Activated naive CD4-positive, alpha-beta T cell treated with anti-CD3 and anti-CD28 coated beads, Interleukin-2, amount 50 U/mL, for 16 hours (primary cell): Measurements from ENCODE around the gene PLAAT4.
A peak's percentile ranks its signal among the peaks of the same experiment; 100 is the strongest.
"Not testable (repeated sequence)": the region's sequence is repeated elsewhere in the genome, so short reads cannot be mapped to it uniquely, and the experiment has no call there.

ENCODE experiments used
- DNase-seq: peaks from one replicate; pipeline ENCODE4 v3.0.0-alpha.2; 2020

The PLAAT4 gene

DNA sequence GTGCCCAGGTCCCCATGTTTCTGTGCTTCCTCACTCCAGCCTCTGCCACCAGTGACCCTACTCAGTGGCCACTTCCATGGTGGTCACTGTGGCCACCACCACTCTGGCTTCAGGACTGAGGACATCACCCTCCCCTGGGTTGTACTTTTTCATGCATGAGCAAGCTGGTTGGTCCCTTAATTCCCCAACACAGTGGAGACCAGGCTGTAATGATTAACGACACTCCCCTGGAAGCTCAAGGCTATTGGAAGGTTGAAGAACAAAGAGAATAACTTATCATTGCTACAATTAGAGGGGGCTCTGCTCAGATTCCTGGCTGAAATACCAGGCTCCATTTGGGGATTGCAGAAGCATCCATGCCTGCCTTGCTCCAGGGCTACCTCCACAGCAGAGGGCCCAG, 10.5 kb downstream of the PLAAT4 start:
- no peak for DNase-seq

DNA sequence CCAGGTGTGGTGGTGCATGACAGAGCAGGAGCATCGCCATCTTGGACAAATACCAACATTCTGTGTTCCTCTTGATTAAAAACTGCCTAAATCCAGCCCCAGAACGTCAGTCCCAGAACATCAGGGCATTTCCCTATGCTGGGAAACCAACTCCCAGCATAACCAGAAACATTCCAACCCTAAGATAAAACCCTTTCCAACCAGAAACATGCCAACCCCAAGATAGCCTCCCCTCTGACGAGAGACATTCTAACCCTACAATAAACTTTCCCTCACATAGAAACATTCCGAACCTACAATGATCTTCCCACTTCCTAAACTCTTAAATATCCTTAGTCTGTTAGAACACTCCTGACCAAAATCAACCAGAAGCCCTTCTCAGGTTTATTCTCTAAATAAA, 11.6 kb downstream of the PLAAT4 start:
- no peak for DNase-seq

DNA sequence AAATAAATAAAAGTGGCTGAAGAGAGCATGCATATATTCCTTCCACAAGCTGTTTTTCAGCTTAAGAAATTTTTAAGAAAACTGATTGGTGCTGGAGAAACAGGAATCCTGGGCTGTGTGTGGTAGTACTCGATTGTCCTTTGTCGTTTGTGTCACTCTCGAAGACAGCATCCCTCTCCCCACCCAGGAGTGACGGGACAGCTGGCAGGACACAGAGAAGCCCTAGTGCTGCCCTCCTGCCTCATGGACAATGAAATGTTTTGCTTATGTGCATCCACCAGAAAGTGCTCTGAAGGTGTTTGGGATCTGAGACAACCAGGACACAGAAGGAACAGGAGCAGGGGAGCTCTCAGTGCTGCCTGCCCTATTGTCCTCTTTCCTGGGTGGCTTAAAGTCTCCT, 12.8 kb downstream of the PLAAT4 start:
- DNase-seq = no peak

DNA sequence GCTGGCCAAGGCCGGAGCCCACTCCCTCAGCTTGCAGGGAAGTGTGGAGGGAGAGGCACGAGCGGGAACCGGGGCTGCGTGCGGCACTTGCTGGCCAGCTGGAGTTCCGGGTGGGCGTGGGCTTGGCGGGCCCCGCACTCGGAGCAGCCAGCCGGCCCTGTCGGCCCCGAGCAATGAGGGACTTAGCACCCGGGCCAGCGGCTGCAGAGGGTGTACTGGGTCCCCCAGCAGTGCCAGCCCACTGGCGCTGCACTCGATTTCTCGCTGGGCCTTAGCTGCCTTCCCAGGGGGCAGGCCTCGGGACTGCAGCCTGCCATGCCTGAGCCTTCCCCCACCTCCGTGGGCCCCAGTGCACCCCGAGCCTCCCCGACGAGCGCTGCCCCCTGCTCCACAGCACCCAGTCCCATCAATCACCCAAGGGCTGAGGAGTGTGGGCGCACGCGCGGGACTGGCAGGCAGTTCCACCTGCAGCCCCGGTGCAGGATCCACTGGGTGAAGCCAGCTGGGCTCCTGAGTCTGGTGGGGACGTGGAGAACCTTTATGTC, 13.6 kb downstream of the PLAAT4 start:
- DNase-seq = not testable (repeated sequence)

DNA sequence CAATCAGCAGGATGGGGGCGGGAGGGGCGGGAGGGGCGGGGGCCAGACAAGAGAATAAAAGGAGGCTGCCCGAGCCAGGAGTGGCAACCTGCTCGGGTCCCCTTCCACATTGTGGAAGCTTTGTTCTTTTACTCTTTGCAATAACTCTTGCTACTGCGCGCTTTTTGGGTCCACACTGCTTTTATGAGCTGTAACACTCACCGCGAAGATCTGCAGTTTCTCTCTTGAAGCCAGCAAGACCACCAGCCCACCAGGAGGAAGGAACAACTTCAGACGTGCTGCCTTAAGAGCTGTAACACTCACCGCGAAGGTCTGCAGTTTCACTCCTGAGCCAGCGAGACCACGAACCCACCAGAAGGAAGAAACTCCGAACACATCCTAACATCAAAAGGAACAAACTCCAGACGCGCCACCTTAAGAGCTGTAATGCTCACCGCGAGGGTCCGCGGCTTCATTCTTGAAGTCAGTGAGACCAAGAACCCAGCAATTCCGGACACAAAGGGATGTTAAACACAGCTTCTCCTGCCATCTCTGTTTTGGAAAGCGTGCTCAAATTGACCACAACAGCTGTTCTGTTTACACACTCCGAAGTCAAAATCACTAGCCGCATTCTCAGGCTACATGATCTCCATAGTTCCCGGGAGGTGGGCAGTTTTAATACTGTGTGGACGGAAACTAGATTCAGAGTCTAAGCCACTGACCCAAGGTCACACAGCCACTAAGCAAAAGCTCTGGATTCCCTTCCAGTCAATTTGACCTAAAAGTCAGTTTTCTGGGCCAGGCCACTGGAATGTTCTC, 14.7 kb downstream of the PLAAT4 start:
- DNase-seq = no peak

DNA sequence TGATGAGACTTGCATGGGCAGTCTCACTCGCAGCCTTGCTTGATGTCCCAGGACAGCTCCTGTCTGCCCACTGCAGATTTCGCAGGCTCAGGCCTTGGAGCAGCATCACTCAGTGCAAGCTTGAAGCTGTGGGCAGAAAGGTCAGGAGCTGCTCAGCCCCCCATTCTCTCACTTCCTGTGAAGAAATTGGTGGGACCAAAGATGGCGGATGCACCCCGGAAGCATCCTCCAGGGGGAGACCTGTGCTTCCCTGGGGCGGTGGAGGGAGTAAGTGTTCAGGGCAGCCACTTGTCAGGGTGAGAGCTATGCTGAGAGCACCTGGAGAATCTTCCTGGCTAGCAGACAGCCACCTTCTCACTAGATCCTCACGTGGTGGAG, 15.3 kb downstream of the PLAAT4 start:
- no peak for DNase-seq

DNA sequence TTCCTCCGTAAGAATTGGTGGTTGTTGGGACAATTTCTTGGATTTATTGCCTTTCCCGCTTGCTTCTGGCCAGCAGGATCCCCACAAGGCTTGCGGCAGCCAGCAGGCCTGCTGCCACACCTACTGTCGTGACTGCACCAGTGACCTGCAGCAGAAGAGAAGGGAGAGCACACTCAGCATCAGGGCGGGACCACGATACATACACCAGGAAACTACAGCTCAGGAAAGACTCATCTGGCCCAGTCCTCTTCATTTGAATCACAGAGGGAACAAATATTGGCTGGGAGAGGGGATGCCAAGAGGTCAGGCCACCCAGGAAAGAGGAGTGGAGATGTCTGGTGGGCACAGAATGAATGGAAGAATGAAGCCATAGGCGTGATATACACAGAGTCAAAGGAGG, 16.3 kb downstream of the PLAAT4 start:
- DNase-seq = no peak

DNA sequence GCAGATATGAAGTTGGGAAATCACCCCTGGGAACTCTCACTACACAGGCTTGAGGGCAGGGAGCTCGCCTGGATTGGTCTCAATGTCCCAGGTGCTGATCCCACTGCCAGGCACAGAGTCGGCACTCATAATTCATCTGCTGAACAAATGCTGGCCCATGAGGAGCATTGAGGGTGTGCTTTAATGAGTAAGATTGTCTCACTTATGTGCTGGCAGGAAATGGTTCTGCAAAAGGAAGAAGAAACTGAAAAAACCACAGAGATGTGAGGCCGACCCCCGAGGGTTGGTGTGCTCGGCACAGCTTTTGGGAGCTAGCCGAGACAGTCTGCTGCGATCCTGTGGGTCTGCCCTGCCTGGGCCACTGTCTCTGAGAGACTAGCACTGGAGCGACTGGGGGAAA, 17.2 kb downstream of the PLAAT4 start:
- DNase-seq = peak; percentile 45

DNA sequence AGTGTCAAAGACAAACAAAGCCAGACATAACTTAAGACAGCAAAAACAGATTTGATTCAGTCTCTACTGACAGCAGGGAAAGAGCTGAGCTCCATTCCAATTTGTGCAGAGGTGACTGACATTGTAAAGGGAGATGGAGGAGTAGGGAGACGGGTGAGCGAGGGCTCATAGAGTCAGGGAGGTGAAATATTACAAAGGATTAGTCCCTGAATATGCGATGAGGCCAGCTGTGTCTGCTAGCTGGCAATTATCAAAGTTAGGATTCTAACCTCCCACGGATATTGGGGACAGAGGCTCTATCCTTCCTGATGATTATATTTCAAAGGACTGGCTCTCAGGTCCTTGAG, 18.2 kb downstream of the PLAAT4 start:
- no peak for DNase-seq

DNA sequence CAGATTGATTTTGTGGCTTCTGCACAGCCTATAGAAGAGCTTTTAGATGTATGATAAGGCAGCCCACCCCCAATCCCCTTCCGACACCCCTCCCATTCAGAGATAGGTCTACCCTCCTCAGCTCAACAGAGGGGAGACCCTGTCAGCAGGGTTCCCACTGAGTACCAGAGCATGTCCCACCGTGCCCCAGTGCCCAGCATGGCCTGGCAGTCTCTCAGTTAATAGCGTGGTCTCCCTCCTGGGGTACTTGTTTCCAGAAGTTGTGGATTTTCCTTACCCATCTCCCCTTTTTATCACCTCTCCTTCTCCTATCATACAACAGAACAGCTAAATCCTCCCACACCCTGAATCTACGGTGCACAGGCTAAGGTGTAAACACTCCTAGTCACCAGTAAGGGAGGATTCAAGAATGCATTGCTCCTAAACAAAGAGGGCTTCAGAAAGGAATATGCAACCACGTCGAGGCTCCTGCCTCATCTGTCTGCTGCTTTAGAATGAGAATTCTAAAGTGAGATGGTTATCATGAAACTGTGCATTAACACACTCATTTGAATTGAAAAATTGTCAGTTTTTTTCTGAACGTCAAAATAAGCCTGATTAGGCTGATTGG, 19.9 kb downstream of the PLAAT4 start:
- no peak for DNase-seq

DNA sequence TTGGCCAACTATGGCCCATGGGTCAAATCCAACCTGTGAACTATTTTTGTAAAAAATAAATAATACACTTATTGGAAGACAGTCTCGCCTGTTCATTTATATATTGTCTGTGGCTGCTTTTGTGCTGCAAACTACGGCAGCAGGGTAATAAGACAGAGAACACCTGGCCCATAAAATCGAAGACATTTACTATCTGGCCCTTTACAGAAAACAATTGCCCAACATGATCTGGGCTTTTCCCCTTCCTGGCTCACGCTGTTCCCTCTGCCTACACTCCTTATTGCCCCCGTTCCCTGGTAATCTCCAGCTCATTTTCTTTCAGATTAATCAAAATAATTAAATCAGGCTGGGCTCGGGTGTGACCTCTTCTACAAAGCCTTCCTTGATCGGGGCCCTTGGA, 21.0 kb downstream of the PLAAT4 start:
- no peak for DNase-seq

DNA sequence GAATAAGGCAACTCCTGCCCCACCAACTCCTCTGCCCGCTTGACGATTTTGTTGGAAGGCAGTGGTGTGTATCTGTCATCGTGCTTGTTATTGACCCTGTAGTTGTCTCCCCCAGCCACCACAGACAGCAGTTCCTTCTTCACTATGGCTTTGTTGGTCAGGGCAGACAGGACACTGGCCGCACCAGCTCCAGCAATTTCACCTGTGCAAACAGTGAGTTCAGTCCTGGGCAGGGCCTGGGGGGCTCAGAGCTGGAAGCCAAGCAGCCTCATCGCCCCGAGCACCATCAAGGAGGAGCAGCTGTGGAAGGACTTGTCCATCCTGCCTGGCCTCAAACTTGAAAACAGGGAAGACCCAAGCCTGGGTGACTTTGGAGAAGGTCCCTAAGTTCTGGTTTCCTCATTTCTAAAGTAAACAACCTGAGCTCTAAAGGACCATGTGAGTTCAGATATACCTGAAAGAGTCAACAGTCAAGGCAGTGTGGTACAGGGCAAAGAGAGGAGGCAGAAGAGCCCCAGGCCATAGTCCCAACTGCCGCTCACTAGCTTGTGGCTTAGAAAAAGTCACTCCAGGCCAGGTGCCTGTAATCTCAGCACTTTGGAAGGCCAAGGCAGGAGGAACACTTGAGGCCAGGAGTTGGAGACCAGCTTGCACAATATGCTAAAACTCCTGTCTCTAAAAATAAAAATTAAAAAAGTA, 22.0 kb downstream of the PLAAT4 start:
- no peak for DNase-seq

DNA sequence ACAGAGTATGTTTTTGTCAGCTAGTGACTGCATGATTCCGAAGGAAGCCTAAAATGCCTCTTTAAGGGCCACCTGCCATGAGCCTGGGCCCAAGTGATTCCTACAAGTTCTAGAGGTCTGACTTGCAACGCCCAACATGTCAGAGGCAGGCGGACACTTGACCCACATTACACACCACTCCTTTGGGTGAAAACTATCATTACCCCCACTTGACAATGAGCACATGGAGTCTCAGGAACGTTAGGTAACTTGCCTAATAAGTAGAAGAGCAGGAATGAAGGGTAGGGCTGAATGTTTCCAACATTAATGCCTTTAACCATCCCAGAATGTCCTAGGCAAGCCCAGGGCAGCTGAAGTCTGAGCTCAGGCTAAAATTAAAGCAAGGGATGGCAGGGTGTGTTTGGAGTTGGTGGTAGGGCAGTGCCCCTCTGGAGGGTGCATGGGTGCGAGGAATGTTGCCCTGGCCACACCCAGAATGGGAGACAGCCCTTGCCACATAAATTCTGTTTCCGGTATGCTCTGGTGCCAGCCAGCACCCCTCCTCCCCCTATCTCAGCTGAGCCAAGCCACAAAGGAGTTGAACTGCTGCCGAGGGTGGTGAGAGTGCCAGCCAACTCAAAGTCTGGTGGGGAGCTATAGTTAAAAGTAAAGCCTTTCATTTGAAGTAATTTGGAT, 24.0 kb downstream of the PLAAT4 start:
- DNase-seq = no peak

DNA sequence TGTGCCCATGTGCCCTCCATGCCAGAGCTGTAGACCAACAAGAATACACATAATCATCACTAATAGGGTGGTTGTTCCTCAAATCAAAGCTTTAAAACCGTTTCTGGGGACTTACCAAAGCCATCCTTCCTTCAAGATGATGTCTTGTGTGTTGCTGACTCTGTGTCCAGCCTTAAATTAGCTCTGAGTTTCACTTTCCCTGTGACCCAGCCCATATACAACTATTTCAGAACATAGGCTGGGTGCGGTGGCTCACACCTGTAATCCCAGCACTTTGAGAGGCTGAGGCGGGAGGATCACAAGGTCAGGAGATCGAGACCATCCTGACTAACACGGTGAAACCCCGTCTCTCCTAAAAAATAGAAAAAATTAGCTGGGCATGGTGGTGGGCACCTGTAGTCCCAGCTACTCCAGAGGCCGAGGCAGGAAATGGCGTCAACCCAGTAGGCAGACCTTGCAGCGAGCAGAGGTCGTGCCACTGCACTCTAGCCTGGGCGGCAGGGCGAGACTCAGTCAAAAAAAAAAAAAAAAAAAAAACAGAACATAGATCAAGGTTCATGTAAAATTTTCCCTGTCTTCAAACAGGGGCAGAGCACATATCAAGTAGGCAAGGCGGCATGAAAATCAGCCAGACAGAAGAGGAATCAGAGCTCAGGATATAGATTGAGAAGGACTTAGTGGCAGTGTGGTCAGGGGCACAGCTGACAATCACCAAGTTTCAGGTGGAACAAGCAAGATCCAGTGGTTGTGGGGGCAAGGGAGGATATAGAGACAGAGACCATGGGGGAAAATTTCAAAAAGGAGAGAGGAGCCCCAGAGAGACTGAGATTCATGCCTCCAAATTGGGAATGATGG, 26.8 kb downstream of the PLAAT4 start, which contains the start of gene PLAAT2:
Gene PLAAT2 (minus strand): TSS at position 179 of the 855 bp plus-strand sequence. CDS start 55 bp downstream, at position 124.
- no peak for DNase-seq

DNA sequence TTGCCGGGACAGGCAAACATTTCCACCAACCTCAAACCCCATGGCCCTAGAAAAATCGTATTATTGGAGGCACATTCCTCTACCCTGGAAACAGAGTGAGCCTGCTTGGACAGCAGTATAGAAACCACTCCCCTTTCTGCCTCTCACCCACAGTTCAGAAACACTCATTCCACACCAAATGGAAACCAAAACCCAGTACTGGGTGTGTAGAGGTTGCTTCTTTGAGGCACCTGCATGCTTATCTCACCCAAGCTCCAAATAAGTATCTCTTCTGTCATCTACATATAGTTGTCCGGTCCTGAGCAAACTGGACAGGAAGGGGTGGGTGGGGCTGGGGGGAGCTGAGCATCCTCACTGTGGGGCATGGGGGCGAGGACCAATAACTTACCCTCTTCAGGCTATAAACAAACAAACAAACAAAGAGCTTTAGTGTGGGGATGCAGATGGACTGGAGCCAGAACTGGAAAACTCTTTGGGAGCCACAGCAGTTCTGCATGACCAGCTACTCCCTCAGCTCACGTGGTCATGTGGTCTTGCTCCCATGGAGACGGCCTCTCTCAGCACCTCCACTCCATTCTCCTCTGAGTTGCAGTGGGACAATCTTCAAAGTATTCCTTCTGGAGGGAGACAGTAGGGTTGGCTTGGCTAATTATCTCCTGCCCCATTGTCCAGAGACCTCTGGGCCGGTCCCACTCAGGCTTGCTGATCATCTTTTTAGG, 27.6 kb downstream of the PLAAT4 start:
- DNase-seq = no peak

DNA sequence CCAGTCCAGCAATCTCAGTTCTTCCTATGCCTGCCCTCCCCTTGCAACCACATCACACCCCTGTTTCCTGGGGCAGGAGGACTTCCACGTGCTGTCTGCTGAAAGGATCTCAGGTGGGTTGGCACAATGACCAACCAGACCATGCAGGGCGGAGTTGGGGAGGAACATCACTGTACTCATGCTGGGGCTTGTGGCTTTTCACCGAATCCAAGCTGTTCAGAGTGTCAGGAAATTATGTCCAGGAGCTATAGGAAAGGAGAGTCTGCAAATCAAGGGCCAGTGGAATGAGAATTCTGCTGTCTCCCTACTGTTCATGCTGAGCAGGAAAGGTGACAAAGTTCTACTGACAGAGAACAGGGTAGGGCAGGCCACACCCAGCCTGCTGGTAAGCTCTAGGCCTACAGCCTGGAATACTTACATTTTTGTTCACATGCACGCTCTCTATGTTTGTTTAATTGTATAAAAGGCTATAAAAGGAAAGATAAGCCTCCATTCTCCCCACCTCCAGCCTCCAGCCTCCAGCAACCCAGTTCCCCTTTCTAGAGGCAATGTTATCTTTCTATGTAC, 28.3 kb downstream of the PLAAT4 start:
- no peak for DNase-seq

DNA sequence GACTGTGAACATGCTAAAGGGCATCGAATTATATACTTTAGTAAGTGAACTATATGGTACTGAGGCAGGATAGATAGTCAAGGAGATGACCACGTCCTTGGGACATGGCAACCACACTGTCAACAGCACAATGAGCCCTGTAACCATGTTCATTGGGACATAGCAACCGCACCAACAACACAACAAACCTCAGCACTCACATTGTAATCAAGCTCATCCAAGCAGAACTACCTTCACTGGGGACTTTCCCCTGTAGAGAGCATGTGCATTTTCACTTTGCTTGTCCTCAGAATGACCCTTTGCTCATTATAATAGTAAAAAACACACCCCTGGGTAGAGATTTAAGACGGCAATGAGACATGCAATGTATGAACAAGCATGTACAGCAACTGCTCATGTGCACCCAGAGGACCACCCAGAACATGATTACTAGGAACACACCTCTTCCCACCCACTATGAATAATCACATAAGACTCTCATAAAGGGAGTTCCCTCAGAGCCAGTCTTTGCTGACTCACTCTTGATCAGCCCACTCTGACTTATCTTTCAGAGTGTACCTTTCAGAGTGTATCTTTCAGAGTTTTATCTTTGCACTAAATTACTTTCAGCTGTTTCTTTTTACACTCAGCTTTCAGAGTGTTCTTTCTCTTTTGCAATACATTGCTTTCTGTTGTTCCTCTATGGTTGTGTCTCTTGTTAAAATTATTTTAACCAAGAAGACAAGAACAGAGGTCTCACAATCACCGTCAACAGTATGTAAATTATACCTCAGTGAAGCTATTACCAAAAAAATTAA, 30.6 kb downstream of the PLAAT4 start:
- peak; percentile 67 for DNase-seq

DNA sequence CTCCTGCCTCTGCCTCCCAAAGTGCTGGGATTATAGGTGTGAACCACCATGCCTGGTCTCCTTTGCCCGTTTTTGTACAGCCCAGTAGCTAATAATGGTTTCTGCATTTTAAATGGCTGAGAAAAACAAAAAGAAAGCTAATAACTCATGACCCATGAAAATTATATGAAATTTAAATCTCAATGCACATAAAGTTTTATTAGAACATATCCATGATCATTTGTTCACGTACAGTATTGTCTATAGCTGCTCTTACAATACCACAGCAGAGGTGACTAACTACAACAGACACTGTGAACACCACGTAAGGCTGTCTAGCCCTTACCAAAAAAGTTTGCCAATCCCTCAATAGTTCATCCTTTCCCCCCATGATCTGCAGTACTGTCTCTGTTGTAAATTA, 33.0 kb downstream of the PLAAT4 start:
- DNase-seq = no peak

DNA sequence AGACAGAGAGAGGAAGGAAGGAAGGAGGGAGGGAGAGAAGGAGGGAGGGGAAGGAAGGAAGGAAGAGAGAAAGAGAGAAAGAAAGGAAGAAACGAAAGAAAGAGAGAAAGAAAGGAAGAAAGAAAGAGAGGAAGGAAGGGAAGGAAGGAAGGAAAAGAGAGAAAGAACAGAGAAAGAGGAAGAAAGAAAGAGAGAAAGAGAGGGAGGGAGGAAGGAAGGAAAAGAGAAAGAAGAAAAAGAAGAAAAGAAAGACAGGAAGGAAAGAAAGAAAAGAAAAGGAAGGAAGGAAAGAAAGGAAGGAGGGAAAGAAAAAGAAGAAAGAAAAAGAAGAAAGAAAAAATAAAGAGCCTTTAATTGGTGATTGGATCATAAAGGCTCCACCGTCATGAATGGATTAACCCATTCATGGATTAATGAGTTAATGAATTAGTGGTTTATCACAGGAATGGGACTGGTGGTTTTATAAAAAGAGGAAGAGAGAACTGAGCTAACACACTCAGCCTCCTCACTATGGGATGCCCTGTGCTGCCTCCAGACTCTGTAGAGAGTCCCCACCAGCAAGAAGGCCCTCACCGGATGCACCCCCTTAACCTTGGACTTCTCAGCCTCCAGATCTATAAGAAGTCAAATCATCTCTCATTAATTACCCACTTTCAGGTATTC, 35.5 kb downstream of the PLAAT4 start:
- no peak for DNase-seq
